HG02588 (cell line): ENCODE data around the gene CD300LF.
A peak's percentile ranks its signal among the peaks of the same experiment; 100 is the strongest.

Experiments used
- ATAC-seq: cut with Tn5 transposase; IDR thresholded peaks from one replicate; pipeline ENCODE4 v1.9.1; 2021; ENCODE audit warnings: mild to moderate bottlenecking, moderate library complexity; ENCODE audit not compliant: unreplicated experiment

Gene CD300LF

DNA sequence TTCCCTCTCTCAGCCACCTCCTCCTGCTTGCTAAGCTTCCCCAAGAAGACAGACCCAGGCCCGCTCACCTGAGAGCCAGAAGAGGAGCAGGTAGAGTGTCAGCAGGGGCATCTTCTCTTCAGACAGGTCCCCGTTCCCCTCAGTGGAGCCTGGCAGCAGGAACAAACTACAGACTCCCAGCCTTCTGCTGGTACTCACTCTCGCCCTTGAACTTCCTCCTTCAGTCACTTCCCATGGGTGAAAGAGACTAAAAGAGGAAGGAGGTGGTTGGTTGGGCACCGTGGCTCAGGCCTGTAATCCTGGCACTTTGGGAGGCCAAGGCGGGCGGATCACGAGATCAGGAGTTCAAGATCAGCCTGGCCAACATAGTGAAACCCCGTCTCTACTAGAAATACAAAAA is at the start of gene CD300LF:
Gene CD300LF (minus strand): TSS at position 168 of the 400 bp plus-strand sequence. CDS start 57 bp downstream, at position 111.
- no peak for ATAC-seq

DNA sequence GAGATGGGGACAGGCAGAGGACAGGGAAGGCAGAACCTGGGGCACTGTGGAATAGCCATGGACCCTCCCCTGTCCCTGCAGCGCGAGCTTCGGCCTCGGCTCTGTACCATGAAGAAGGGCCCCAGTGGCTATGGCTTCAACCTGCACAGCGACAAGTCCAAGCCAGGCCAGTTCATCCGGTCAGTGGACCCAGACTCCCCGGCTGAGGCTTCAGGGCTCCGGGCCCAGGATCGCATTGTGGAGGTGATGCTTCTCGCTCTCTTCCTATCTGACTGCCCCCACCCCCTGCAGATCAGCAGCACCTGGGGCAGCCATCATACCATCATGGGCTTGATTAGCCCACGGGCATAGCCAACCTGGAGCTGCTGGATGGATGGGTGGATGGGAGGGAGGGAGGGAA is 49.2 kb upstream of the CD300LF start:
- no peak for ATAC-seq

DNA sequence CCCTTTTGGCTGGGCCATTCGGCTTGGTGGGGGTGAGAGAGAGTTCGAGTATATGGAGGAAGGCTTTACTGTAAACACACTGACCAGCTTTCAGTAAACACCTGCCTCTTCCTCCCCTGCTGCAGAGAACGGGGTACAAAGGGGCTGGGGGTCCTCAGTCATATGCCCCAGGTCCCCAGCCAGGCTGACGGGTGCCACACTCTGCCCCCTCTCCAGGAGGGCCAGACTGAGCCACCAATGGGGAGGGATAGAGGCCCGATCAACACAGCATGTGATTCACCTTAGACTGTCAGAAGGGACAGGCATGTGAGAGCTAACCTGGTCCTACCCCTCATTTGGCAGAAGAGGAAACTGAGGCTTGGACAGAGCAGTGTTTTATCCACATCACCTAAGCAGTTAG is 48.7 kb upstream of the CD300LF start:
- no peak for ATAC-seq

DNA sequence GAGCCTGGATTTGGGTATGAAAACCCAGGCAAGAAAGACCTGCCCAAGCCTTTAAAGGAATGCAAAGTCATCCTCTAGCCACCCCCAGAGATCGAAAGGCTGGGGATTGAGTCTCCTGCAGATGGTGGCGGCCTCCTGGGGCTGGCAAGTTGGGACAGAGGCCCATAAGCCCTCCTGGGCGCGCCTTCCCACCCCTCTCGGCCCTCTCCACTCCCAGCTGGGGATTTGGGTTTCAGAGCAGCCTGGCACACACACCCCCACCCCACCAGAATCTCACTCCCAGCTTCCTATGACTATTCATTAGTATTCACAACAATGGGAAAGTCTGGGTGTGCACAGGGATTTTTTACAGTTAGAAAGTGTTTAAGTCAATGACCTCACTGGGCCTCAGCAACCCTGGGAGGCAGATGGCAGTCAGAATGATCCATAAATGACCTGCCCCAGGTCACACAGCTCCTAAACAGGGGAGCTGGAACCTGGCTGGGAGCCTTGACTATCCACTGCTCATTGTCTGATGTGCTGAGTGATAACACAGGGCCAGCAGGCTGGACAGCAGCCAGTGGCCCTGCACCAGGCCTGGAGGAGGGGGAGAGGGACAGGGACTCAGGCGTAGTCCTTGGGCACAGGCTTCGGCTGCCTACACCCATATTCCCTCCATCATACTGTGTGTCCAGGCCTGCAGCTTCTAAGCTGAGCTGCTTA is 47.8 kb upstream of the CD300LF start:
- no peak for ATAC-seq

DNA sequence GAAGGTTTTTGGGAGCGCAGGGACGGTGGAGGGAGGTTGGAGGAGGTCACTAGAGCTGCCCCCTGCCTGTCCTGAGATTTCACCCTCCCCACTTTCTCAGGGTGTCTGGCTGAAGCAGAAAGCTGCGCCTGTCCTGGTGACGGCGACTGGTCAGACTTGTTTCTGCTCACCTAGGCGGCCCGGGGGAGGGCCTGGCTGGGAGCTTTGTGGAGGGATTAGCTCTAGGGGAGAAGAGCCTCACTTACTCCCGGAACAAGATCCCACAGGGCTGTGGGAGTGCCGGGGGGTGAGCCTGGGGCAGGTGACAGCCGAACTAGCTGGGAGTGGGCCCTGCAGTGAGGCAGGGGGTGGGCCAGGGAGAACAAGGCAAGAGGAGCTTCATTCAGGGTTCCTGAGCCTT is 47.2 kb upstream of the CD300LF start:
- ATAC-seq: no peak

DNA sequence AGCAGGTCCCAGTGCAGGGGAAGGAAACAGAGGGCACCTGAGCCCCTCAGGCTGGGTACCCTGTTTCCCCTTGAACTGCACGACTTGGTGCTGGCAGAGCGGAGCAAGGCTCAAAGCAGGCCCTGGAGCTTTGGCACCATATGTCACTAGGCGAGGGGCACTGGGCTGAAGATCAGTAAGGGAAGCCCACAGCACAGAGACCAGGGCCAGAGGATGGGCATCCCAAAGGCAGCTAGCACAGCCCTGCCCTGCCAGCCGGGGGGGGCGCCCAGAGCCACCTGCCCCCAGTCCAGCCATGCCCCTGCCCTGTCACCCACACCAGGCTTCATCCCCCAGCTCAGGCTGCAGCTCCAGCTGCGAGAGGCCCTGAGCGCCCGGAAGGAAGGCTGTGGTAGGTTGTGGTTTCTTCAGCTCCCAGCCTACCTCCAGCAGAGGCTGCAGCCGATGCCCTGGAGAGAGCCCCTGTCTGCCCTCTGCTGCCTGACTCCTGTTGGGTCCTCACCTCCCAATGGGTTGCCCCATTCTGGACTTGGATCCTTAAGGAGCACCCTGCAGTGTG is 46.6 kb upstream of the CD300LF start:
- no peak for ATAC-seq

DNA sequence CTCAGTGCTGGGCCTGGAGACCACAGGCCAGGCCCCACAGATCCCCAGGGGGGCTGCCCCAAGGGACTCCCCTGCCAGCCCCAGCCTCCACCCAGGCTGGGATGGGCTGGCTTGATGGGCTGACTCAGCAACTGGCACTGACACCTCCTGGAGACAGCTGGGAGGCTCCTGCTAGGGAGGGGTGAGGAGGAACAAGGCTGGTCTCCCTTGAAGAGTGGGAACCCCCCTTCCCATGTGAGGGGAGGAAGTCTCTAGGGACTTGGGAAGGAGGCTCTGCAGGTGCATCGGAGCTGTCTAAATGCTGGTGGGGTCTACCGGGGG is 46.1 kb upstream of the CD300LF start:
- no peak for ATAC-seq

DNA sequence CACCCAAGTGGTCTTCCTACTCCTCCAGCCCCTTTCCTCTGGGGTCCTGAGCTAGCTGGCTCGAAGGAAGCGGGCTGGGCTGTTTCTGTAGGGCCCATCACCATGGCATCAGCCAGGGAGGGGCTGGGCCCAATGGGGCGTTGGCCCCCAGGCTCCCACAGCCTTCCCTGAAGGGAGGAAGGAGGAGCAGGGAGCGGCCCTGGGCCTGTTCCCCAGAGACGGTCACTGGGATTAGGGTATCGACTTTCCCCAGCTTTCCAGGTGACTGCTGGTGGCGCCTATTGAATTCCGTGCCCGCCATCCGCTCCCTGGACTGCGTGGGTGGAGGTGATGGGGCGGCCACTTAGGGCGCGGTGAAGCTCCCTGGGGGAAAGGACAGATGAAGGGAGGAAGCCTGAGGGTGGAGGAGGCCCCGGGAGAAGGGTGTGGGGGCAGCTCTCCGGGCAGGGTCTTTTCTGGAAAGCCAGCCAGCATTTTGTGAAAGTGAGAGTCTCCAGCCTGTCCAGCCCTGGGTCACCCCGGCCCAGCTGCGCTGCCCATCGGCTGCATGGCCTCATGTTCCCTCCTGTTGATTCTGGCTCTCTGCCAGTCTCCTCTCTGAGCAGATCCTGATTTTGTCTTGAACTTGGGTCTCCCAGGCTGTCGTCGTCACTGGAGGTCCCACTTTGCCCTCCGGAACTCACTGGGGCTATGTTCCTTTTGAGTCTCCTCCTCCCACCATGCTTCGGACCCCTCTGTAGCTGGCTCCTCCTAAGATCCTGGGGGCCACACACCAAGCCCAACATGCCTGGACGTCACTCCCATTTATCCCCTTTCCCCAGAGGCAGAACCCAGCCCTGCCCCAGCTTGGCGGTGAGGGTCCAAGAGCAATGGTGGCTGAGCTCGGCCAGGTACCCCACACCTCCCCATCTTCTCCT is 45.5 kb upstream of the CD300LF start:
- no peak for ATAC-seq

DNA sequence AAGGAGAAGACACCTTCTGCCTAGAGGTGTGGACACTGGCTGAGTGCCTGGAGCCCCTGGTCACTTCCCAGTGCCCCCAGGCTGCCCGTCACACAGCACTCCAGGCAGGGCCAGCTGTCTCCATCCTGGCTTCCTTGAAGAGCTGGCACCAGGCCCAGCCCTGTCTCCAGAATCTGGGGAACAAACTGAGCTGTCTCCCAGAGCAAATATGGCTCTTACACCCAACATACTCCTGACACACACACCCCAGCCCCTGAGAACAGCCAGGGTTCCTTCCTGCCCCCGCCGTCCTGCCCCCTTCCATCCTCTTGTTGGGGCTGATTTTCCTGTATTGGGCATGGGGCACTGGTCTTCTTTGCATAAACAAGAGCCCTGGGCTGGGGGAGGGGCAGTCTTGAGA is 44.8 kb upstream of the CD300LF start:
- ATAC-seq: no peak

DNA sequence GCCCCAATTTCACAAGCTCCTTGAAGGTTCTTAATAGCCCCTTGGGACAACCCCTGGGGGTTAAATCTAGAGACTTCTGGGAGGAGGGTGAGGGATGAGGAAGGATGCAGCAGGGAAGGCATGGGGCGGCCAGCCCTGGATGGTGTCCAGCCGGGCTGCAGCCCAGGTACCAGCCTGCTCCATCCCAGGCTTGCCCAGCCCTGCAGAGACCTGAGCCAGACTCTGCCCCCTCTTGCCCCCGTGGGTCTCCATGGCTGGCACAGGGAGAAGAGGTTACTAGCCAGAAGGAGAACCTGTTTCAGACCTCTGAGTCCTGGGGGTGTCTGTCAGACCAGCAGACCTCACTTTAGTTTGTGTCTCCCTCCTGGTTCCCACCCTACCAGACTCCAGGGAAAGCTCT is 44.2 kb upstream of the CD300LF start:
- ATAC-seq: no peak

DNA sequence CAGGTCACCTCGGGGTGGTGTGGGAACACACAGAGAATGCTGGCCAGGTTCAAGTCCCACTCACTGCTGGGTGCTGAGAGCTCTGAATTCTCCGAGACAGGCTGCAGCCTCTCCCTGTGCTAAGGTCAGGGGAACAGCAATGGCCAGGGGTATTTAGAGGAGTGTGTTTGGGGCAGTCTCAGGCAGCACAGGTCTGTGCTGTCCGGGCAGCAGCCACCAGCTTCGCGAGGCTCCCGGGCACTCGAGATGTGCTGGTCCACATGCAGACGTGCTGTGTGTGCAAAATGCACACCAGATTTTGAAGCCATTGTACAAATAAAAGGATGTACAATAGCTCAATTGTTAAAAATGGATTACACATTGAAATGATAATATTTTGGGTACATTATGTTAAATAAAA is 42.8 kb upstream of the CD300LF start:
- no peak for ATAC-seq

DNA sequence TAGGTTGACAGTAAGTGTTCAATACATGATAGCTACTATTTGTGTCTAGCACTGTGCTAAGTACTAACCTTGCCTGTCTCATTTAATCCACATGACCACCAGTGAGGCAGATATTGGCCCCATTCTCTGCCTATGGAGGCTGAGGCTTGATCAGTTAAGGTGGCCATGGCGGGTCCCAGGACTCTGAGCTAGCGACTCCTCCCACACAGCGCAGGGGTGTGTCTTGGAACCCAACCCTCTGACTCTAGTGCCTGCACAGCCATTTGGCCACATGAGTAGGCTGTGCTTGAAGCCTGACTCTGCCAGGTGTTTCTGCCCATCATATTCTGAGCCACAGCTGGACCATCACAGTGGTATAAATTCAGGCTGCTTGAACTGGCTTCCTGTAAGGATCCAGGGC is 42.1 kb upstream of the CD300LF start:
- ATAC-seq: no peak

DNA sequence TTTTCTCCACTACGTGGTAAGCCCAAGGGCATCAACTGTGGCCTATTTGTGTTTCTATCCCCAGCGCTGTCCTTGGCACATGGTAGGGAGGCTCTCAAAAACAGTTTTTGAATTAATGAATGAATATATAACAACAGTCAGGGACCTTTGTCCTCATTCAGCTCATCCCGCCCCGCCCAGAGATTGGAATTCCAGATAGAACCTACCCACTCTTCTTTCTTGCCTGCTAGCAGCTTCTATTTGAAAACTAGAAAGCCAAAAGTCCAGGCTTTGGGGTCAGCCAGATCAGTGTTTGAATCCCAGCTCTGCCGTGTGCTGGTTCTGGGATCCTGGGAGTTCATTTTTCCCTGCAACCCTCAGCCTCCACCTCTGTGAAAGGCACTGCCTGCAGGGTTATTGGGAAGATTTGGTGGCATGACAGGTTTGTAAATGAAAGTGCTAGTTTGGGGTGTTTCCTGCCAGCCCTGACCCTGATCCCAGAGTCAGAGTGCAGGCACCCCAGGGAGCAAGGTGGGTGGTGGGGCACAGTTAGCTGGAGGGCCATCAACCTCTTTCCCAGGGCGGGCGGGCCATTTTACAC is 40.2 kb upstream of the CD300LF start:
- no peak for ATAC-seq

DNA sequence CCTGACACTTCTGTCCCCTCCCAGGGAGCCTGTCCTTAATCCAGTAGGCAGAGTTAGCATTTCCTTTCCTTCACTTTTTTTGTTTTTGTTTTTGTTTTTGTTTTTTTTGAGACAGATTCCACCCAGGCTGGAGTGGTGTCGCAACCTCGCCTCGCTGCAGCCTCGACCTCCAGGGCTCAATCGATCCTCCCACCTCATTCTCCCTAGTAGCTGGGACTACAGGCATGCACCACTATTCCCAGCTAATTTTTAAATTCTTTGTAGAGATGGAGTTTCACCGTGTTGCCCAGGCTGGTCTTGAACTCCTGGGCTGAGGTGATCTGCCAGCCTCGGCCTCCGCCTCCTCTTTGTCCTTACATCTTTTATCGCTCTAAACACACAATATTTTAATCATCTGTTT is 39.7 kb upstream of the CD300LF start:
- ATAC-seq: no peak

DNA sequence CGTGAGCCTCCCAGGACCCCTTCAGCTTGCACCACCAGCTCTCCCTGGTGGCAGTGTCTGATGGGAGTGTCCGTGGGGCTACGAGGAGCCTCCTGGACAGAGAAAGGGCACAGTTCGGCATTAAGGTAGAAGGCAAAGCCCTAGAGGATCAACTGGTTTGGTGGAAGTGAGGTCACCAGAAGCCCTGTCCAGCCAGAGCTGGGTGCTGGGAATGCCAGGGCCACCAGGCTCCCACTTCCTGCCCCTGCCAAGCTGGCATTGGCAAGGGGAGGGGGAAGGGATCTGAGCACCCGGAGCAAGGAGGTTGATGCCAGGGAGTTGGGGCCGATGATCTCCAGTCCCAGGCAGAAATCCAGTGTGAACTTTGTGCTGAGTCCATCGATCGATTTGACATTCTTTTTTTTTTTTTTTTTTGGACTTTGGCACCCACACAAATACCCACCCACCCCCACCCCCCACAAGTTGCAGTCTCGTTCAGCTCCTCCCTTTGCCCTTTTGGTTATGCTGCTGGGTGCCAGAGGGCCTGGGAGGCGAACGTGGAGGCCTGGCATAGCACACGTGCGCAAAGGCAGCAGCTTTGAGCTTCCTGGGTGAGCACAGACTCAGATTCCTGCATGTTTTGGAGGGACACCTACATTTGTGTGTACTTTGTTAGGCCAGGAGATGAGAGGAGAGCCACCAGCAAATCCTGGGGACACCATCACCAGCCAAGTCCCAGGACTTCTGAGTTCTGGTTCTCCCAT is 37.8 kb upstream of the CD300LF start:
- no peak for ATAC-seq

DNA sequence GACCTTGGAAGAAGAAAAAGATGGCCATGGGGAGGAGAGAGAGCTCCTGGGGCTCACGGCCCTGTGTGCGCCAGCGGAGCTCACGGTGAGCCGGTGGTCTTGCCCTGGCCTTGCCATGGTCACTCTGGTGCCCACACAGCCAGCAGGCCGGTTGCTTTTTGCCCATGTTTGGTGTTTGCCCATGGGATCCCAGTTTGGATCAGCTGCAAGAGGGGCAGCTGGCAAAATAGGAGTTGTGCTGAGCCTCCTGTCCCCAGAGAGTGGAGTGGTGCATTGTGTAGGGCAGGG is 37.3 kb upstream of the CD300LF start:
- ATAC-seq: no peak

DNA sequence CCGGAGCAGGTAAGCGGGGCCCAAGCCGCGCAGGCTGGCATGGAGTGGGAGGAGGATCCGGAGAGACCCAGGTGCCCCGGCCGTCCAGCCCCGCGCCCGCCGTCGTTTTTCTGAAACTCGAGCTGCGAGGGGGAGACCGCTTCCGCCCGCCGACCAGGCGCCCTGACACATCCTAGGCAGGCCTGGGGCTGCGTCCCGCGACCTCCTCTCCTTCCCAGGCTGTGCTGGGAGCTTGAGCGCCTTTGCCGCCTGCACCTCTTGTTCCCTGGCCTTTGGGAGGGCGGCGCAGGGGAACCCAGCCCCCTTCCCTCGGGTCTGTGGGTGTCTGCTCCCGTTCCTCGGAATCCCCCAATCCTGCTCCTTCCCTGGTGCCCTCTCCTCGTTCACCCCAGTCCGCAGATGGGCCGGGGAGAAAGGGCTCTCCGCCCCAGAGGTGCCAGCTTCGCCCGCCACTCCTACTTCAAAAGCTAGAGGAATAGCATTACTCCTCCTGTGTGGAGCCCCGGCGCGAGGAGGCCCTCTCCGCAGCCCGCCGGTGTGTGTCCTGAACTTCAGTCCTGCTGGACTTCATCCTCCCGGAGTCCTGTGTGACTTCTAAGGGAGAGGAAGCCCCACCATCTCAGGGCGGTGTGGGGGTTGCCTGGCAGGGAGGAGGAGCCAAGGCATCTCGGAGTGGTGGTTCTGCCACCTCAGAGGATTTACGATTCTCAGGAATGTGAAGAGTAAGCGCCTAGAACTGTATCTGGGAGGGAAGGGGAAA is 36.7 kb upstream of the CD300LF start:
- ATAC-seq: peak; percentile 5

DNA sequence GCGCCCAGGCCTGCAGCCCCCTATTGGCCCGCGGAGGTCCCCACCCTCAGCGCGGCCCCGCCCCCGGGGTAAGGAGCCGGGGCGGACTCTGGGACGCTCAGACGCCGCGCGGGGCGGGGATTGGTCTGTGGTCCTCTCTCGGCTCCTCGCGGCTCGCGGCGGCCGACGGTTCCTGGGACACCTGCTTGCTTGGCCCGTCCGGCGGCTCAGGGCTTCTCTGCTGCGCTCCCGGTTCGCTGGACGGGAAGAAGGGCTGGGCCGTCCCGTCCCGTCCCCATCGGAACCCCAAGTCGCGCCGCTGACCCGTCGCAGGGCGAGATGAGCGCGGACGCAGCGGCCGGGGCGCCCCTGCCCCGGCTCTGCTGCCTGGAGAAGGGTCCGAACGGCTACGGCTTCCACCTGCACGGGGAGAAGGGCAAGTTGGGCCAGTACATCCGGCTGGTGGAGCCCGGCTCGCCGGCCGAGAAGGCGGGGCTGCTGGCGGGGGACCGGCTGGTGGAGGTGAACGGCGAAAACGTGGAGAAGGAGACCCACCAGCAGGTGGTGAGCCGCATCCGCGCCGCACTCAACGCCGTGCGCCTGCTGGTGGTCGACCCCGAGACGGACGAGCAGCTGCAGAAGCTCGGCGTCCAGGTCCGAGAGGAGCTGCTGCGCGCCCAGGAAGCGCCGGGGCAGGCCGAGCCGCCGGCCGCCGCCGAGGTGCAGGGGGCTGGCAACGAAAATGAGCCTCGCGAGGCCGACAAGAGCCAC is 36.0 kb upstream of the CD300LF start, which contains the start of gene NHERF1:
Gene NHERF1 (plus strand): TSS at position 100 of the 750 bp plus-strand sequence. CDS start 219 bp downstream, at position 319.
- peak; percentile 88 for ATAC-seq

DNA sequence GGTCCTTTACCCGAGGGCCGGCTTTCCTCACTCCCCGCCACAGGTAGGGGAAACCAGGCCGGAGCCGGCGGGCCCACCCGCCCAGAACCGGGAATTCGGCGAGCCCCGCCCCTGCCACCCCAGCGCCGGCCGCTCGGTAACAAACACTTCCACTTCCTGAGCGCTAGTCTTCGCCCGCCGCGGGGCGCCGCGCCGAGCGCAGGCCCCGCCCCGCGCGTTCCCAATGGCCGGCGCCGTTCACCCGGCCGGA is 35.5 kb upstream of the CD300LF start:
- ATAC-seq: no peak

DNA sequence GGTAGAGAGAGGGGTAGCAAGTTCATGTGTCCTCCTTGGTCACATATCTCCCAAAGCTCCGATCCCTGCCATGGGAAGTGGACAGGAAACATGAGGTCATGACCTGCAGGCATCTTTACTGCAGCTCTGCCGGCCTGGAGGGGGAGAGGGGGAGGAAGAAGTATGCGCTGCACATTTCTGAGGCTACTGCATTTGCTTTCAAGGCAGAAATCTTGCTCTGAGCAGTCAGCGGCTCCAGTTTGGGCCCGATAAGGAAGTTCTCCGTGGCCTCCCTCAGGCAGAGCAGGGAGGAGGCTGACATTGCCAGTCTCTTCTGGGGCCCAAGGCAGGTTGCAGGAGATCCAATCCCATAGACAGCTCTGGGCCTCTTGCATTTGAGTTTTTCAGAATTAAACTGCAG is 34.2 kb upstream of the CD300LF start:
- ATAC-seq: no peak
